ENCODE measurements around the gene TNFSF18.
"Not testable (repeated sequence)": the region's sequence is repeated elsewhere in the genome, so short reads cannot be mapped to it uniquely, and the experiment has no call there.

Gene TNFSF18, protein sequence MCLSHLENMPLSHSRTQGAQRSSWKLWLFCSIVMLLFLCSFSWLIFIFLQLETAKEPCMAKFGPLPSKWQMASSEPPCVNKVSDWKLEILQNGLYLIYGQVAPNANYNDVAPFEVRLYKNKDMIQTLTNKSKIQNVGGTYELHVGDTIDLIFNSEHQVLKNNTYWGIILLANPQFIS

DNA sequence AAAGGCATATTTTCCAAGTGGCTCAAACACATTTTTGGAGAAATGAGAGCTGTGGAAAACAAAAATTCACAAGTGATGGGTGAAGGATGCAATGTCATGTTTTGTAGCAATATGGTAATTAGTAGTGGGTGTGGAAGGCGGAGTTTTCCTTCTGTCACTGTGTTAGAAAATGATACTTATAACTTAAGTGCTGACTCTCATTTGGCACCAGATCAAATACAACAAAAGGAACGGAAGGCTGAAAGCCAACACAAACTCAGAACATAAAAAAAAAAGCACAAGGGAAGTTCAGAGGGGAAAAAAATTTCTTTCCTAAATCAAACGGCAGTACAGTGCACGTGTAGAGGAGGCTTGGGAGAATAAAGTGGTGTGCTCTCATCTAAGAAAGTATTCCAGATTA lies at the start of gene TNFSF18:
TNFSF18 (minus strand) TSS at position 77 of the 400 bp plus-strand sequence; CDS start at position 32, 45 bp downstream.
- no peak for DNase-seq (ENCODE audit: low read depth in 2 of 2)

DNA sequence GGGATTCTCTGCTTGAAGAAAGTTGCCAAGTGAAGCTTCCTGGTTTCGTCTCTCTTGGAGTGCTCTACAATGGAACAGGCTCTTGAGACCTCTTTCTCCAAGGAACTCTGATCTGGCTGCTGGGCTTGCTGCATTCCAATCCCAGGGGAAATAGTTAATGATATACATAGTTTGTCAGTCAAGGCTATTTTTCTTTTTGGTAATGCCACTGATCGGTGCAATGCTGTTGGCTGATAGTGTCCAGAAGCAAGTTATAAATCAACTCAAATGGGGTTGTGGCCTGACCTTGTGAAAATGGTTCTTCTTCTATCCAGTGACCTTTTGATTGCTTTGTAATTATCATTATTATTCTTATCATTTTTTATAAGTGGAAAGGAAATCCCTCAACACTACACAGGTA lies 48.4 kb upstream of the TNFSF18 start:
- DNase-seq (ENCODE audit: low read depth in 2 of 2): no peak

DNA sequence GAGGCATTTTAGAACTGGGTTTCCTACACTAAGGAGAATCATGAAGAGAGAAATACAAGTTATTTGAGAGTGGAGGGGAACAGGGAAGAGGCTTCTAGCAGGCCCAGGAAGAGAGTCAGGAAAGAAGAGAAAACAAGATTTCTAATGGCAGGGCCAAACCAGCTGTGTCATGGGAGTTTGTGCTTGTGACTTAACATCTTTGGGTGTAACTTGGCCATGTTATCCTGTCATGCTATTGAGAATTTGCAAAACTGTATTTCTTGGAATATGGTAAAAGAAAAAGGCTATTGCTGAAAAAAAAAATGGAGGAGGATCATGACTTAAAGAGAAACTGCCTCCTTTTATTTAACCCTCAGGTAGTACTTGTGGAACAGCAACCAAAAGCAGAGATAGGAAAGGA lies 47.4 kb upstream of the TNFSF18 start:
- DNase-seq (ENCODE audit: low read depth in 2 of 2): no peak

- DNase-seq (ENCODE audit: low read depth in 2 of 2): no peak
Measured at GRCh38 chr1:173097001-173097400, 46.3 kb upstream of the TNFSF18 start.

DNA sequence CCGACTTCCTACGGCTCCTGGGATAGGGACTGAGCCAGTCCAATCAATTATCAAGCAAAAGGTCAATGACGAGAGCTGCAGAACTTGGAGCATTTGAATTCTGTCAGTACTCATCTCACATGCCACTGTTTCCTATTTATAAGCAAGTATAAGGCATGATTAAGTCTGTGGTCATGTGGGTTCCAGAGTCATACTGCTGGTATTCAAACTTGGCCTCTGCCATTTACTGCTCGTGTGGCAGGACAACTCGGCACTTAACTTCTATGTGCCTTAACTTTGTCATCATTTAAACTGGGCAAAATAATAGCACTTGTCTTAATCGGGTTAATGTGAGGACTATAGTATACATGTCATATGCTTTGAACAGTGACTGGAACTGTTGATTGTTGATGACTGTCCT lies 44.9 kb upstream of the TNFSF18 start:
- no peak for DNase-seq (ENCODE audit: low read depth in 2 of 2)

DNA sequence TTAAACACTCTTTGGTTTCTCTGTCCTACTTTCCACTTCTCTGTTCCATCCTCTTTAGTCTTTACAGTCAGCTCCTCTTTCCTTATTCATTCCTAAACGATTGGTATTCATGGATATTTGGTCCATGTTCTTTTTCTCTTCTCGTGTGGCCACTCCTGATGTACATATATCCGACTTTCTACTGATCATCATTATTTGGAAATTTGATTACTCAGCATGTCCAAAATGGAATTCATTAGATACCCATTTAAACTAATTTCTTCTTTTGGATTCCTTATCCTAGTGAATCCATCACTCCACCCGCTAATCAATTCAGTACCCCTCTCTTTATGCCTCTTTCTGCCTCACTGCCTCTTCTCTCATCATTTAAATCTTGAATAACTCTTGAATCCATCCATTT lies 43.8 kb upstream of the TNFSF18 start:
- DNase-seq (ENCODE audit: low read depth in 2 of 2): no peak

DNA sequence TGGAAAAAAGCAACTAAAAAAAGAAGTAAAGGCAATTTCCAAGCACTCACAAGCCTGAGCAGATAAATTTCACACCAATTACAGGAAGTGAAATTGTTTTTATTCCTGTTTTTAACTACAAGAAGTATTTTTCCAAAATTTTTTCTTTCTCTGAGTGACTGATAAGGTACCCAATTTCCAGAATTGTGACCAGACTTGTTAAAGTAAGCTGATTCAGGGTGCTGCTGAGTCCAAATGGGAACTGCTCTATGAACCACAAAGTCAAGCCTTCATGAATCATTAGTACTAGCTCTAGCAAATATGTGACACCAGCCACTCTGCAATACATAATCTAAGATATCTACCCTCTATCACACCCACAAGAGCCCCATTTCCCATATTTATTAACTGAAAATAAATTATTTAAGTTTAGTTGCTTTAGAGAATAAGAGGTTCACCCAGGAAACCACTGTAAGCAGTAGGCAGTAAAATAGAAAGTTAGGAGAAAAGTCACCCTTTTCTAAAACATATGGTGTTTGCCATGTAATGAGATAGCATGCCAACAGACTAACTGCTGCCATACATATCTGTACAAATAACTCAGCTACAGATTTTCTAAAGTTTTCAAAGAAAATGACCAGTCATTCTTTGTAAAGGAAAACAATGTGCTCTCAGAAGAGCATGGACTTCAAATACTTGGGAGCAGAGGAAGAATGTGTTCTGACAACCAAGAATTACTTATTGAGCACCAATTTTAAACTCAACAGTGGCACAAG lies 43.1 kb upstream of the TNFSF18 start:
- DNase-seq (ENCODE audit: low read depth in 2 of 2): no peak

- DNase-seq (ENCODE audit: low read depth in 2 of 2): no peak
Measured at GRCh38 chr1:173084292-173084691, 33.6 kb upstream of the TNFSF18 start.

- no peak for DNase-seq (ENCODE audit: low read depth in 2 of 2)
Measured at GRCh38 chr1:173082913-173083312, 32.2 kb upstream of the TNFSF18 start.

DNA sequence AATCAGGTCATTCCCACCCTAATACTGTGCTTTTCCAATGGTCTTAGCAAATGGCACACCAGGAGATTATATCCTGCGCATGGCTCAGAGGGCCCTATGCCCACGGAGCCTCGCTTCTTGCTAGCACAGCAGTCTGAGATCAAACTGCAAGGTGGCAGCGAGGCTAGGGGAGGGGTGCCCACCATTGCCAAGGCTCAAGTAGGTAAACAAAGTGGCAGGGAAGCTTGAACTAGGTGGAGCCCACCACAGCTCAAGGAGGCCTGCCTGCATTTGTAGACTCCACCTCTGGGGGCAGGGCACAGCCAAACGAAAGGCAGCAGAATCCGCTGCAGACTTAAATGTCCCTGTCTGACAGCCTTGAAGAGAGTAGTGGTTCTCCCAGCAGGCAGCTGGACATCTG lies 23.5 kb upstream of the TNFSF18 start:
- DNase-seq (ENCODE audit: low read depth in 2 of 2): not testable (repeated sequence)

DNA sequence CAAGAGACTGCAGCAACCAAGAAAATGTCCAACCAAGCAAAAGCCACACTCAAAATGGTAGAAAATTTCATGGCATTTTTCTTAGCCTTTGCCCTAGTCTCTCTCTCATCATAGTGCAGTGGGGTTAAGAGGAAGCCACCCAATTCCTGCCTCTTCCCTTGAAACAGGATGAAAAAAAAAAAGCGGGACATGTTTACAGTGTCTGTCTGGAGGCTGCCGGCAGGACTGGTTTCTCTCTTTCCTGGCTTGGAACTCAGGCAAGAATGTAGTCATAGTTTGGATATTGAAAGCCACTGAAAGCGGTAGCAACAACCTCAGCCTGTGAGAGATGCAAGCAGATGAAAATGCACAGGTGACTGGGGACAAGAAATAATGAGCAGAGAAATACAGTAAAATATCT lies 13.3 kb upstream of the TNFSF18 start:
- no peak for DNase-seq (ENCODE audit: low read depth in 2 of 2)

GRCh38 chr1:173063171-173063570 lies 12.4 kb upstream of the TNFSF18 start:
- DNase-seq (ENCODE audit: low read depth in 2 of 2): no peak

DNA sequence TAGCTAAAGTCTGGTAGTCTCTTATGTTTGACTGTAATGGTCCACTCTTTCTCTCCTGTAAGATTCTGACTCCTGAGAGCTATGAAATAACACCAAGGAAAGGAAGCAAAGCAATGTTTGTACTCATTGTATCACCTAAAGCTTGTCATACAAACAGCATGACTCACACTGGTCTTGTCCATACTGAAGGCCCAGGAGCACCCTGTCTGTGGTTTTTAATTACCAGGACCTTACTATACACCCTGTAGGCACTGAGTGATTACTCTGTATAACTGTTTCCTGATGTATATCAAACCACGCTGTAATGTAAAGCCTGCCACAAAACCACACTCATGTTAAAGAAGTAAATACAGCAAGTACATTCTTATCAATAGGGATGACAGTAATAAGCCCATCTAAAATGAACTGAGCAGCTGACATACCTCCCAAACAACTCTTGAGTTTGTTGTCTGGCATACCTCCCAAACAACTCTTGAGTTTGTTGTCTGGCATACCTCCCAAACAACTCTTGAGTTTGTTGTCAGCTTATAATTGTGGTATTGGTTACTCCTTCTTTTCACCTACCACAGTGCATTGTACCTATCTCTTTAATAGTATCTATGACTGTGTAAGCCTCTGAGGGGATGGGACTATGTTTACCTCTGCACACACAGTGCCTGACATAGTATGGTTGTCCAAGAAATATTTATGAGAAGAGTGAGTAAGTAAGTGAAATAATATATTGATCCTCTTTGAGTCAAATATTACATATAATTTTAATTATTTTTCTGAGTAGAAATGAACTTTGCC lies 11.6 kb upstream of the TNFSF18 start:
- no peak for DNase-seq (ENCODE audit: low read depth in 2 of 2)

- DNase-seq (ENCODE audit: low read depth in 2 of 2): no peak
Measured at GRCh38 chr1:173058556-173058955, 7.8 kb upstream of the TNFSF18 start.

- DNase-seq (ENCODE audit: low read depth in 2 of 2): no peak
Measured at GRCh38 chr1:173057984-173058383, 7.2 kb upstream of the TNFSF18 start.

- no peak for DNase-seq (ENCODE audit: low read depth in 2 of 2)
Measured at GRCh38 chr1:173056365-173056764, 5.6 kb upstream of the TNFSF18 start.

- no peak for DNase-seq (ENCODE audit: low read depth in 2 of 2)
Measured at GRCh38 chr1:173052681-173053196, 2.0 kb upstream of the TNFSF18 start.

GRCh38 chr1:173049322-173049633 lies 1.5 kb downstream of the TNFSF18 start:
- DNase-seq (ENCODE audit: low read depth in 2 of 2): no peak

- no peak for DNase-seq (ENCODE audit: low read depth in 2 of 2)
Measured at GRCh38 chr1:173048621-173049321, 2.0 kb downstream of the TNFSF18 start.

GRCh38 chr1:173044656-173045055 lies 6.1 kb downstream of the TNFSF18 start:
- no peak for DNase-seq (ENCODE audit: low read depth in 2 of 2)

GRCh38 chr1:173043253-173043652 lies 7.5 kb downstream of the TNFSF18 start:
- no peak for DNase-seq (ENCODE audit: low read depth in 2 of 2)

- no peak for DNase-seq (ENCODE audit: low read depth in 2 of 2)
Measured at GRCh38 chr1:173042806-173043205, 7.9 kb downstream of the TNFSF18 start.

Data from stimulated activated CD8-positive, alpha-beta memory T cell treated with anti-CD3 and anti-CD28 coated beads, Interleukin-2, amount 100 ng/mL, for 48 hours (primary cell).